Endothelial cell of umbilical vein (primary cell): ENCODE results near the gene CSNK1D. TPM values are rescaled to one million over a fixed set of nuclear protein-coding genes. Genes with fewer than 3 reads are reported as not detected.
A peak's percentile ranks its signal among the peaks of the same experiment; 100 is the strongest.

Source experiments
- BruUV-seq: library from RNA; stranded (reverse); fragments of 400-500 nt; replicated peaks from 2 replicates; lab custom pipeline; 2021; lab: Mats Ljungman, UMichigan
- CTCF ChIA-PET: fragments of 300-600, 350-600 bp; sonication (Branson Sonifier 250); formaldehyde crosslinking; loops from one replicate; lab custom pipeline; 2021; ENCODE audit warnings: antibody characterized with exemption, inconsistent platforms; lab: Charles Lee
- POLR2A ChIA-PET: fragments of 300-600, 350-600 bp; sonication (Branson Sonifier 250); formaldehyde crosslinking; loops from one replicate; lab custom pipeline; 2021; ENCODE audit warnings: antibody characterized with exemption, inconsistent platforms; lab: Charles Lee
- DNase-seq: peaks from one replicate; pipeline ENCODE4 v3.0.0-alpha.2; 2011; ENCODE audit warnings: low read depth, low spot score
- FAIRE-seq: peaks from 2 replicates; lab custom pipeline; 2011; peaks lifted over from hg19 to GRCh38; lab: Jason Lieb, UNC
- H2AFZ ChIP-seq: 2 replicates; pipeline ENCODE4 v1.6.0; 2012; ENCODE audit warnings: low read depth, low read length, control low read depth, inconsistent platforms
- H3K27ac ChIP-seq: 2 replicates; pipeline ENCODE4 v1.5.1; 2011; ENCODE audit warnings: low read depth, mild to moderate bottlenecking, control low read depth, low read length, moderate library complexity; ENCODE audit not compliant: insufficient read depth
- H3K27me3 ChIP-seq, 2 experiments: 2 replicates each; pipeline versions ENCODE4 v1.6.0 to v1.6.1; 2011; ENCODE audit warnings: low read length in 2 of 2, mixed read lengths in 1 of 2; ENCODE audit not compliant: control insufficient read depth in 2 of 2, insufficient read depth in 2 of 2
- H3K36me3 ChIP-seq, 2 experiments: 2 replicates in 1 of 2; 3 replicates in 1 of 2; pipeline ENCODE4 v1.5.1; 2011; ENCODE audit warnings: low read length in 2 of 2, mild to moderate bottlenecking in 1 of 2, moderate library complexity in 1 of 2; ENCODE audit not compliant: control insufficient read depth in 2 of 2, insufficient read depth in 2 of 2; ENCODE audit errors: extremely low read depth in 1 of 2
- H3K4me1 ChIP-seq: 3 replicates; pipeline ENCODE4 v1.5.1; 2011; ENCODE audit warnings: mild to moderate bottlenecking, low read length; ENCODE audit not compliant: control insufficient read depth, insufficient read depth; ENCODE audit errors: extremely low read depth
- H3K4me2 ChIP-seq: 2 replicates; pipeline ENCODE4 v1.6.1; 2011; ENCODE audit warnings: low read length, control low read depth, mixed read lengths; ENCODE audit not compliant: insufficient read depth
- H3K4me3 ChIP-seq, 3 experiments: fragments of 200-600 bp in 1 of 3; sonication (generic), shearing (Covaris generic) in 1 of 3; replicated peaks in 1 of 3; 2 replicates each; pipeline ENCODE4 v1.5.1; 2011 to 2016; ENCODE audit warnings: control low read depth in 3 of 3, low read length in 3 of 3, mild to moderate bottlenecking in 2 of 3, inconsistent platforms in 1 of 3, low read depth in 1 of 3, moderate library complexity in 1 of 3; ENCODE audit not compliant: insufficient read depth in 1 of 3
- H3K79me2 ChIP-seq: 2 replicates; pipeline ENCODE4 v1.6.0; 2012; ENCODE audit warnings: low read length, inconsistent platforms; ENCODE audit not compliant: control insufficient read depth, insufficient read depth
- H3K9ac ChIP-seq: replicated peaks from 2 replicates; pipeline ENCODE3; 2011; ENCODE audit warnings: low read length, control low read depth; ENCODE audit not compliant: insufficient read depth; ENCODE audit errors: extremely low read depth
- H3K9me1 ChIP-seq: replicated peaks from 3 replicates; pipeline ENCODE4 v1.6.0; 2011; ENCODE audit warnings: mild to moderate bottlenecking, low read length; ENCODE audit not compliant: control insufficient read depth, insufficient read depth; ENCODE audit errors: extremely low read depth
- H3K9me3 ChIP-seq: replicated peaks from 2 replicates; pipeline ENCODE4 v1.5.1; 2012; ENCODE audit warnings: low read length, inconsistent platforms; ENCODE audit not compliant: control insufficient read depth, insufficient read depth
- H4K20me1 ChIP-seq: replicated peaks from 2 replicates; pipeline ENCODE3; 2011; ENCODE audit warnings: mild to moderate bottlenecking, low read length; ENCODE audit not compliant: control insufficient read depth, insufficient read depth; ENCODE audit errors: extremely low read depth
- EZH2 ChIP-seq: IDR thresholded peaks from 2 replicates; pipeline ENCODE4 v1.6.1; 2012; ENCODE audit warnings: borderline replicate concordance, low read depth, mild to moderate bottlenecking, moderate library complexity, low read length, inconsistent platforms; ENCODE audit not compliant: severe bottlenecking
- FOS ChIP-seq: IDR thresholded peaks from 2 replicates; pipeline ENCODE4 v1.6.1; 2011; ENCODE audit warnings: mild to moderate bottlenecking, low read length, moderate library complexity, borderline replicate concordance; ENCODE audit not compliant: insufficient read depth
- GATA2 ChIP-seq: IDR thresholded peaks from 2 replicates; pipeline ENCODE4 v1.7.0; 2011; ENCODE audit warnings: low read depth, mild to moderate bottlenecking, moderate library complexity, mixed read lengths, low read length; ENCODE audit not compliant: insufficient read length, insufficient read depth
- JUN ChIP-seq: IDR thresholded peaks from 2 replicates; pipeline ENCODE4 v1.6.1; 2011; ENCODE audit warnings: borderline replicate concordance, low read depth; ENCODE audit not compliant: insufficient read length, insufficient read depth
- MYC ChIP-seq: IDR thresholded peaks from one replicate; pipeline ENCODE4 v1.6.1; 2011; ENCODE audit warnings: mild to moderate bottlenecking, low read depth, low read length
- POLR2A ChIP-seq: IDR thresholded peaks from 2 replicates; pipeline ENCODE4 v1.6.1; 2012; ENCODE audit warnings: low read depth, mild to moderate bottlenecking, control low read depth, low read length
- POLR2AphosphoS5 ChIP-seq: IDR thresholded peaks from 2 replicates; pipeline ENCODE4 v1.6.1; 2012; ENCODE audit warnings: low read depth, mild to moderate bottlenecking, control low read depth, low read length, moderate library complexity; ENCODE audit not compliant: insufficient read depth
- dilution Hi-C: fragments of 300-500 bp; cut with MboI; formaldehyde crosslinking; loops from one replicate; pipeline ENCODE4 v1.15.0; 2019; ENCODE audit warnings: low sequenced_read_pairs; ENCODE audit not compliant: extremely low pct_ligation_motif_present
- intact Hi-C: fragments of 100-400 bp; cut with micrococcal nuclease; formaldehyde crosslinking; loops from one replicate; pipeline ENCODE4 v1.10.0; 2022
- polyA plus RNA-seq, 4 experiments: library from polyadenylated mRNA; depleted of rRNA in 3 of 4; stranded (reverse) in 3 of 4; unstranded in 1 of 4; fragments of >200 nt; gene quantifications; 2 replicates each; pipeline versions ENCODE4 v1.2.1 to v1.2.3, GENCODE V29; 2011 to 2012; ENCODE audit warnings: missing spikeins in 1 of 4
- total RNA-seq: library from RNA; stranded (reverse); gene quantifications from 2 replicates; pipeline ENCODE4 v1.2.3, GENCODE V29; 2021
- TF ChIP-seq, protein P1 (sequence below): IDR thresholded peaks from 2 replicates; pipeline ENCODE4 v1.6.1; 2011; ENCODE audit not compliant: insufficient read depth, insufficient read length
- TF ChIP-seq, protein P2 (sequence below), 2 donors: IDR thresholded peaks; 1 replicate in 1 of 2; 2 replicates in 1 of 2; pipeline ENCODE4 v1.5.1; 2011; ENCODE audit warnings: low read length in 2 of 2, mild to moderate bottlenecking in 2 of 2, moderate library complexity in 2 of 2, control low read depth in 1 of 2, inconsistent platforms in 1 of 2, low read depth in 1 of 2; ENCODE audit not compliant: insufficient read depth in 1 of 2; ENCODE audit errors: extremely low read depth in 1 of 2

CSNK1D gene
- total and polyA plus RNA-seq, 2 donors (not counting 3 experiments of a cell fraction or from before 2014, with no cell fraction given) = 127 to 155 TPM

DNA sequence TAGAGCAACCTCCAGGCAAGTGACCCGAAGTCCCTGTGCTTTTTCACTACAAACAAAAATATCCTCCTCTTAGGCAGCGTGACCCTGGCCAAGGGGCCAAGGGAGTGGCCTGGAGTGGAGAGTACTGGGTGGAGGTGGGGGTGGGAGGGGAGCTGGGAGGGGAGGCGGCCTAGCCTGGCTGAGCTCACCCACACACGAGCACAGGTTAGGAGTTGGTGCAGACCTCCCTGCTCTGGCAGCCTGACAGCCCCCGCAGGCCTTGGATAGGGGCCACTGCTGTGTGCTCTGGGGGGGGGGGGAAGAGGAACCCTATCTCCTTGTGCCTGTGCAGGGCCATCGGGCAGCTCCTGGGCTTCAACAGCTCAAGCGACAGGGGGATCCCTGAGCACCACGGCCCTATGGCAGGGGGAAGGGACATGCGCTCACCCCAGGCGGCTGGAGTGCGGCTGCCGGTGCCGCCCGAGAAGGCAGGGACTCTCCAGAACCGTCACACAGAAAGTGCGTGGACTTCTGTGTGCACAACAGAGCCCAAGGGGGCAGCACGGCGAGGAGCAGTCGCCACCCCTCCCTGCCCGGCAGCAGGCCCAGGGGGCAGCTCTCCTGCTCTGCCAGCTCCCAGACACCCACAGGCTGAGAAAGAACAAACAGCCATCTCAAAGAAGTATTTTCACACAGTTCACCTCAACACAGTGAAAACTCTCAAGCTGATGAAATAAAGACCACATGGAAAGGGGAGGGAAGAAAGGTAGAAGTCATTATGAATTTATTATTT is 31.4 kb downstream of the CSNK1D start:
- CTCF ChIA-PET = interaction anchor here (1.3 to 6.7 kb wide), 7 partner anchors 8 to 212 kb away, joined by 3 to 52 read pairs (median 6); partner anchors contain the start of gene SLC16A3
- H3K27me3 ChIP-seq = no peaks in the 10 kb centered on the region
- TF ChIP-seq POLR2A = peak; percentile 19
- TF ChIP-seq GATA2 = no peak
- peaks cover 2% of the 10 kb centered on the region for H4K20me1 ChIP-seq
- peaks cover 17 to 53% of the 10 kb centered on the region in 2 experiments for H3K36me3 ChIP-seq
- no peak overlapping the region for H3K9ac ChIP-seq
- peaks cover 35% of the 10 kb centered on the region for H3K79me2 ChIP-seq
- POLR2A ChIA-PET = interaction anchor here (0.6 to 1.2 kb wide), 3 partner anchors 13 to 42 kb away, joined by 3 to 5 read pairs (median 3); partner anchors contain the start of gene SLC16A3
- H3K27ac ChIP-seq = peak overlapping the region; percentile 48
- intact Hi-C loops = loop anchor here (2.0 to 10.0 kb wide), 3 partner anchors 35 to 173 kb away; partner anchors contain the start of genes HEXD and OGFOD3
- no peaks in the 10 kb centered on the region for H3K9me1 ChIP-seq
- no peaks in the 10 kb centered on the region for H3K9me3 ChIP-seq
- no peak overlapping the region for H3K4me3 ChIP-seq
- dilution Hi-C loops = no loop called here
- H3K4me2 ChIP-seq = no peak overlapping the region
- peak; percentile 58 for FAIRE-seq
- H3K4me1 ChIP-seq = peaks cover 30% of the 10 kb centered on the region
- BruUV-seq = no TSS peak
- H2AFZ ChIP-seq = no peak overlapping the region
- no peak for DNase-seq

DNA sequence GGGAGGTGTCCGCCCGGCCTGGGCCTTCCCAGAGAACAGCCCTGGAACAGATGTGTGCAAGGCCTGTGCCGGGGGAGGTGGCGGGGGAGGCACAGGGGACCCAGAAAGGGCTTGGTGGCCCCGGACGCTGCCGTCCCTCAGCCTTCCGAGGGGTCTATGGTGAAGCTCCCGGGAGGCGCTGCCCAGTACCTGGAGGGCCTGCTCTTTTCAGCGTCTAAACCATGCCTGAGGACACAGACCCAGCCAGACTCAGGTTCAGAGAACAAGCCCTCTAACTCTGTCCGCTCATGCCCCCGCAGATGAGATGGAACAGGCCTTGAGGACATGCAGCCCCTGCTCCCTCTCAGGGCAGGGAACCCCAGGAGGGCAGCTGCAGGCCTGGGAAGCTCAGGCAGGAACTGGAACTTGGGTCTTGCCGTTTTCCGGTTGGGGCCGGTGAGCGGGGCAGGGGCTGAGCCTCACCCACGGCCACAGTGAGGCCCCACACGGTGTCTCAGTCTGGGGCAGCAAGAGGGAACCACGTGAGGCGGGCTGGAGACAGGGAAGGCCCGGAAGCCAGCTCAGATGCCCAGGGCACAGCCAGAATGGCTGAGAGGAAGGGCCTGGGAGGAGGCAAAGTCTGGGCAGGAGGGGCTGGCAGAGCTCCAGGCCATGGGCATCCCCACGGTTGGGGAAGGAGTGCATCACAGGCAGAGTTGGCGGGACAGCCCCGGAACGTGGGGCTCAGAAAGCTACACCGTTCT is 32.1 kb downstream of the CSNK1D start:
- TF ChIP-seq JUN = no peak
- TF ChIP-seq MYC = no peak
- TF ChIP-seq, protein P1, sequence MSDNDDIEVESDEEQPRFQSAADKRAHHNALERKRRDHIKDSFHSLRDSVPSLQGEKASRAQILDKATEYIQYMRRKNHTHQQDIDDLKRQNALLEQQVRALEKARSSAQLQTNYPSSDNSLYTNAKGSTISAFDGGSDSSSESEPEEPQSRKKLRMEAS = peak; percentile 77
- TF ChIP-seq POLR2AphosphoS5 = no peak
- no peak for TF ChIP-seq EZH2
- no peak for TF ChIP-seq GATA2
- TF ChIP-seq FOS = peak; percentile 13
- TF ChIP-seq, protein P2, sequence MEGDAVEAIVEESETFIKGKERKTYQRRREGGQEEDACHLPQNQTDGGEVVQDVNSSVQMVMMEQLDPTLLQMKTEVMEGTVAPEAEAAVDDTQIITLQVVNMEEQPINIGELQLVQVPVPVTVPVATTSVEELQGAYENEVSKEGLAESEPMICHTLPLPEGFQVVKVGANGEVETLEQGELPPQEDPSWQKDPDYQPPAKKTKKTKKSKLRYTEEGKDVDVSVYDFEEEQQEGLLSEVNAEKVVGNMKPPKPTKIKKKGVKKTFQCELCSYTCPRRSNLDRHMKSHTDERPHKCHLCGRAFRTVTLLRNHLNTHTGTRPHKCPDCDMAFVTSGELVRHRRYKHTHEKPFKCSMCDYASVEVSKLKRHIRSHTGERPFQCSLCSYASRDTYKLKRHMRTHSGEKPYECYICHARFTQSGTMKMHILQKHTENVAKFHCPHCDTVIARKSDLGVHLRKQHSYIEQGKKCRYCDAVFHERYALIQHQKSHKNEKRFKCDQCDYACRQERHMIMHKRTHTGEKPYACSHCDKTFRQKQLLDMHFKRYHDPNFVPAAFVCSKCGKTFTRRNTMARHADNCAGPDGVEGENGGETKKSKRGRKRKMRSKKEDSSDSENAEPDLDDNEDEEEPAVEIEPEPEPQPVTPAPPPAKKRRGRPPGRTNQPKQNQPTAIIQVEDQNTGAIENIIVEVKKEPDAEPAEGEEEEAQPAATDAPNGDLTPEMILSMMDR (IDR thresholded peaks at IDR 0.05; ENCODE audit: extremely low read depth in 1 of 2, insufficient read depth in 1 of 2, low read depth in 1 of 2, low read length in 2 of 2) = no peak
- peak; percentile 45 for TF ChIP-seq POLR2A
- ChIA-PET CTCF (interaction anchor here (1.3 to 6.7 kb wide), 6 partner anchors 9 to 211 kb away, joined by 3 to 52 read pairs (median 8); partner anchors contain the start of gene SLC16A3), POLR2A (interaction anchor here (0.6 to 1.2 kb wide), 4 partner anchors 12 to 394 kb away, joined by 3 to 9 read pairs (median 4); partner anchors contain the start of gene SLC16A3)
- no peaks in the 10 kb centered on the region for H3K9me3 ChIP-seq
- H3K27ac ChIP-seq = peak overlapping the region; percentile 48
- no peak overlapping the region for H3K9ac ChIP-seq
- H2AFZ ChIP-seq = no peak overlapping the region
- intact Hi-C loops (loop anchor here (2.0 to 10.0 kb wide), 3 partner anchors 34 to 173 kb away; partner anchors contain the start of genes HEXD and OGFOD3), dilution Hi-C loops (no loop called here)
- no peak overlapping the region for H3K4me3 ChIP-seq
- H3K4me1 ChIP-seq = peaks cover 23% of the 10 kb centered on the region
- FAIRE-seq (peak; percentile 95), DNase-seq (peak; percentile 85)
- peaks cover 33% of the 10 kb centered on the region for H3K79me2 ChIP-seq
- no peaks in the 10 kb centered on the region for H4K20me1 ChIP-seq
- no peaks in the 10 kb centered on the region for H3K9me1 ChIP-seq
- H3K27me3 ChIP-seq = no peaks in the 10 kb centered on the region
- no TSS peak for BruUV-seq
- peaks cover 17 to 49% of the 10 kb centered on the region in 2 experiments for H3K36me3 ChIP-seq
- H3K4me2 ChIP-seq = no peak overlapping the region
